GM19238 (cell line): ENCODE results near the gene UBALD1.
"Not testable (repeated sequence)": the region's sequence is repeated elsewhere in the genome, so short reads cannot be mapped to it uniquely, and the experiment has no call there.

Source experiments
- DNase-seq: peaks from one replicate; pipeline ENCODE4 v3.0.0; 2011; ENCODE audit warnings: low spot score; ENCODE audit not compliant: insufficient read length

The UBALD1 gene

GRCh38 chr16:4599037-4599436 is 15.7 kb downstream of the UBALD1 start:
- no peak for DNase-seq

- DNase-seq: no peak
Measured at GRCh38 chr16:4597174-4597573, 17.5 kb downstream of the UBALD1 start.

DNA sequence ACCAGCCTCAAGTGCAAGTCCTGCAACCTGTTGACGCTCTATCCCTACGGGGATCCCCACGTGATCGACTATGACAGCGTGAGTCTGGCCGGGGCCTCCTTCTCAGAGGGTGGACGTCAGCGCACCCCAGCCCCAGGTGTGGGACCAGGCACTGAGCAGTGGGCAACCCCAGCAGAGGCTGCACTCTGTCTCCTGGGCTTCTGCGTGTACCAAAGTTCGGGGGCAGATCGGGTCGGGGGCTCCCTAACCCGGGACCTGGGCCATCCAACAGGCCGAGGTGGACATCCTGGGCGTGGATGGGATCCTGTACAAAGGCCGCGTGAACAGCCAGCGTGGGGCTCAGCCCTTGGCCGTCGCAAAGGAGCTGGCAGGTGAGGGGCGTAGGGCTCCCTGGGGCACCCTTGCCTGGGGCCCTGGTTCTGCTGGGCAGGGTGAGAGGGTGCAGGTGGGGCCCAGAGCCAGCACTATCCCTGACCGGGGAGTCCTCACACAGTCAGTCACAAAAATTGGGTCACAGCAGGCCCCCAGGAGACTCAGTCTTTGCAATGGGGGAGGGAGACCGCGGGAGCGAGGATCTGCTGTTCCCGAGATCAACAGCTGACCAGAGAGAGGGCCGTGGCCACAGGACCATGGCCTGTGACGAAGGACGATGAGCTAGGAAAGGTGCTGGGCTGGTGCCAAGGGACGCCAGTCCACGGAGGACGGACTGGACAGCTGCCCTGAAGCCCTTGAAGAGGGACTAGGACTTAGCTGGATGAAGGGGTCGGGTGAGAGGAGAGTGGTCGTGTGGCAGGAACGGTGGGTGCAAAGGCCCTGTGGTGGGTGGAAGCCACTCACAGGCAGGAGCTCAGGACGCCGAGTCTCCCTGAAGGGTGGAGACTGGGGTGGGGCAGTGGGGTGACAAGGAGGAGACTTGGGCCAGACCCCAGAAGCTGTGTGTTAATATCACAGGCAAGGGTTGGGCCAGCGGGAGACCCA is 20.0 kb downstream of the UBALD1 start:
- no peak for DNase-seq

DNA sequence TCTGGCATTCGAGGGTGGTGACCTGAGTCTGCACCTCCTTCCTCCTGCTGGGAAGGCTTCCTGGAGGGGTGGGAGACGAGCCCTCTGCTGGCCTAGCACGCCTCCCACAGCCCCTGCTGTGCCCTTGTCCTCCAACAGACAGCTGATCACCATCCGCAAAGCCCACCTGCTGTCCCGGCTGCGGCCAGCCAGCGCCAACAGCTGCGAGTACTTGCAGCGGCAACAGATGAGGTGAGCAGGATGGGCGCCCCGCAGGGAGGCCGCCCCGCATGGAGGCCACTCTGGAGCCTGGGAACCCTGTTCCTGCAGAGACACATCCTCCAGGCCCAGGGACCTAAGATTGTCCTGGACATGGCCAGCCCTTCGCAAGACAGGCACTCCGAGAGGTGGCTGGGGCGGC is 21.6 kb downstream of the UBALD1 start:
- no peak for DNase-seq

GRCh38 chr16:4591706-4592470 is 22.8 kb downstream of the UBALD1 start:
- DNase-seq: no peak

DNA sequence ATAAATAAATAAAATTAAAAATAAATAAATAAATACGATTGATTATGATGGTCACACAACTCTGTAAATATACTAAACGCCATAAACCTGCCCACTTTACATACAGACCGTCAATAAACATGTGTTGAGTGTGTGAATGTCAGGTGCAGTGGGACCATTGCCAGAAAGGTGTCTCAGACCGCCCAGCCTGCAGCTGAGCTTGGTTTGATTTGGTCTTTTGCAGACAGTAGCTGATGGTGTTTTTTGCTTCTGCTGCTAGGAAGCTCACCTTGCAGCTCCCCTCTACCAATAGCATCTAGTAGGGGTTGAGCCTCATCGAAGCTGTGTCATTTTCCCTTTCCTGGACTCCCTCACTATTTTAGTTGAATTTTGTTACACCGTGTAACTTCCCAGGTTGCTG is 23.5 kb downstream of the UBALD1 start:
- DNase-seq: no peak

DNA sequence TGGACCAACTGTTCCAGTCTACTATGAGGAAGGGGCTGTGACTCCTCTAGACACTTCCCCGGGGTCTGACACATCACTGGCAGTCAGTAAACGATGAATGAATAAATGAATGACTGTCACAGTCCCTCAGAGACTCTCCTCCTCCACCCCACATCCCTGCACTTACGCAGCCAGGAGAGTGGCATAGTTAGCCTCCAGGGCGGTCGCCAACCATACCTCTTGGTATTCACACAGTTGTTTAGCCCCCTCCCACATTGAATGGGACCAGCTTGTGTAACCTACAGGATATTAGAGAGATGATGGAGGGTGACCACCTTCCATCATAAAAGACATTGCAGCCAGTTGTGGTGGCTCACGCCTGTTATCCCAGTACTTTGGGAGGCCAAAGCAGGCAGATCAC is 25.7 kb downstream of the UBALD1 start:
- DNase-seq: no peak

GRCh38 chr16:4588386-4588785 is 26.3 kb downstream of the UBALD1 start:
- DNase-seq: no peak

DNA sequence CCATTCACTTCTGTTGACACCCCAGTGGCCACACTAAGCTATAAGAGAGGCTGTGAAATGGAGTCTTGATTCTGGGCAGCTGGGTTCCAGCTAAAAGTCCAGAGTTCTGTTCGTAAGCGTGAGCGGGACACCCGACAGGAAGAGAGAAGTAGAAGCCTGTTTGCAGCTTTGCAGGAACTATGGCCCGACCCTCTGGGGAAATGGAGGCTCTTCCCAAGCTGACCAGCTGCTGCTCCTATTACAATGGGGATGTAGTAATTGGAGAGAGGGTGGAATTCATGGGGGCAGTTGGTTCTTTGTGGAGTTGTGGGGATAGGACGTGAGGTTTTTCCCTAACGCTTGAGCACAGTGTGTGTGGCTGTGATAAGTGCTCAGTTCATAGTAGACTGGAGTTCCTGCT is 28.4 kb downstream of the UBALD1 start:
- no peak for DNase-seq

- no peak for DNase-seq
Measured at GRCh38 chr16:4583906-4584305, 30.8 kb downstream of the UBALD1 start.

- DNase-seq: no peak
Measured at GRCh38 chr16:4580250-4580649, 34.4 kb downstream of the UBALD1 start.

DNA sequence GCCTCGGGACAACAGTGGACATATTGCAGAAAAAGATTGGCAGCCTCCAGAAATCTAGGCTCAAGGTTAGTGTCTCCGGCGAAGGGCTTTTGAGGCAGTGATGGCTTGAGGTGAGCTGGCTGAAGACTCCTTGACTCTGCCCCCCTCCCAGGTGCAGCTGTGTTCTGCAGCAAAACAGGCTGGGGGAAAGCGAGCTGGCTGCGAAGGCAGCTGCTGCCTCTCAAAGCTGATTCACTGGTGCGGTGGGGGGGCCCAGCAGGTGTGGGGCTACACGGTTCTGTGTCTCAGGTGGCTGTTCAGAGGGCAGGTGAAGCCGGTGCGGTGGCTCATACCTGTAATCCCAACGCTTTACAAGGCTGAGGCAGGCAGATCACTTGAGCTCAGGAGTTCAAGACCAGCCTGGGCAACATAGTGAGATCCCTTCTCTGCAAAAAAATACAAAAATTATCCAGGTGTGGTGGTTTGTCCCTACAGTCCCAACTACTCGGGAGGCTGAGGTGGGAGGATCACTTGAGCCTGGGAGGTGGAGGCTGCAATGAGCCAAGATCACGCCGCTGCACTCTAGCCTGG is 35.6 kb downstream of the UBALD1 start:
- no peak for DNase-seq

- DNase-seq: no peak
Measured at GRCh38 chr16:4576008-4576407, 38.7 kb downstream of the UBALD1 start.

DNA sequence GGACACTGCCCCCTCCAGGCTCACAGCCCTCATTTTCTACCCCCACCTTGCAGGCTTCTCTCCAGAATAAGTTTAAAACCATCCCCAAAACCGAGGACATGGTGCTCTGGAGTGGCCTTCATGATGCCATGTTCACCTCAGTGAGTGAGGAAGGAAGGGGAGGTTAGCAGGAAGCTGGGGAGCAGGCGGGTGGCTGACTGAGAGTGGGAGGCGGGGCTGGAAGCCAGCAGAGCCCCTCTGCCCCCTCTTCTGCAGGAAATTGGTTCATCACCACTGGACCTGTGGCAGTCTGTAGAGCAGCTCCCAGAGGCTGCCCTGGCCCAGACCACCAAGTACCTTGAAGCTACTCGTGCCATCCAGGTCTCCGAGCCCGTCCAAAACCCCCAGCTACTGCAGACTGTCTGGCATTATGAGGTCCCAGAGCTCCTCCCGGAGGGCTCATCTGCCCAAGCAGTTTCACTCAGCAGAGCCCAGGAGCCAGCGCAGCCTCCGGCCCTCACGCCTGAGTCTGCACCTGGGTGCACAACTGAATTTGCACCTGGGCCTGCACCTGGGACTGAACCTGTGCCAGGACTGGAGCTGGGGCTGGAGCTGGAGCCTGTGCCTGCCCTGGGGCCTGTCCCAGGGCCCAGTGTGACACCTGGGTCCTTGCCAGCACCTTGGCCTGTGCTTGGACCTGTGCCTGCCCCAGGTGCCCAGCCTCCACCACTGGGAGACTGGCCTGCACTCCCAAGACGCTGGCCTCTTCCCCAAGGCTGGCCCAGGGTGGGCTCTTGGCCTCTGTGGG is 39.6 kb downstream of the UBALD1 start:
- DNase-seq: no peak

DNA sequence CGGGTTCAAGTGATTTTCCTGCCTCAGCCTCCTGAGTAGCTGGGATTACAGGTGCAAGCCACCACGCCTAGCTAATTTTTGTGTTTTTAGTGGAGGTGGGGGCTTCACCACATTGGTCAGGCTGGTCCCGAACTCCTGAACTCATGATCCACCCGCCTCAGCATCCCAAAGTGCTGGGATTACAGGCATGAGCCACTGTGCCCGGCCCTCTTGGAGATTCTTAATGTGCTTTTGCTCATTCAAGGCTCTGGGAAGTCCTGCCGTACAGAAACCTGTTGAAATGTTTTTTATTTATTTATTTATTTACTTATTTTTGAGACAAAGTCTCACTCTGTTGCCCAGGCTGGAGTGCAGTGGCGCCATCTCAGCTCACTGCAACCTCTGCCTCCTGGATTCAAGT is 40.8 kb downstream of the UBALD1 start:
- not testable (repeated sequence) for DNase-seq

- DNase-seq: no peak
Measured at GRCh38 chr16:4572715-4573114, 42.0 kb downstream of the UBALD1 start.

- no peak for DNase-seq
Measured at GRCh38 chr16:4570688-4571321, 43.9 kb downstream of the UBALD1 start.

- no peak for DNase-seq
Measured at GRCh38 chr16:4570086-4570485, 44.6 kb downstream of the UBALD1 start.

- no peak for DNase-seq
Measured at GRCh38 chr16:4566144-4566543, 48.5 kb downstream of the UBALD1 start.

- DNase-seq: no peak
Measured at GRCh38 chr16:4564661-4565267, 49.9 kb downstream of the UBALD1 start.
